GM21619 (cell line): ENCODE results near the gene ROPN1.

Experiments
- ATAC-seq: cut with Tn5 transposase; IDR thresholded peaks from one replicate; pipeline ENCODE4 v1.9.1; 2021; ENCODE audit not compliant: unreplicated experiment

The ROPN1 gene

DNA sequence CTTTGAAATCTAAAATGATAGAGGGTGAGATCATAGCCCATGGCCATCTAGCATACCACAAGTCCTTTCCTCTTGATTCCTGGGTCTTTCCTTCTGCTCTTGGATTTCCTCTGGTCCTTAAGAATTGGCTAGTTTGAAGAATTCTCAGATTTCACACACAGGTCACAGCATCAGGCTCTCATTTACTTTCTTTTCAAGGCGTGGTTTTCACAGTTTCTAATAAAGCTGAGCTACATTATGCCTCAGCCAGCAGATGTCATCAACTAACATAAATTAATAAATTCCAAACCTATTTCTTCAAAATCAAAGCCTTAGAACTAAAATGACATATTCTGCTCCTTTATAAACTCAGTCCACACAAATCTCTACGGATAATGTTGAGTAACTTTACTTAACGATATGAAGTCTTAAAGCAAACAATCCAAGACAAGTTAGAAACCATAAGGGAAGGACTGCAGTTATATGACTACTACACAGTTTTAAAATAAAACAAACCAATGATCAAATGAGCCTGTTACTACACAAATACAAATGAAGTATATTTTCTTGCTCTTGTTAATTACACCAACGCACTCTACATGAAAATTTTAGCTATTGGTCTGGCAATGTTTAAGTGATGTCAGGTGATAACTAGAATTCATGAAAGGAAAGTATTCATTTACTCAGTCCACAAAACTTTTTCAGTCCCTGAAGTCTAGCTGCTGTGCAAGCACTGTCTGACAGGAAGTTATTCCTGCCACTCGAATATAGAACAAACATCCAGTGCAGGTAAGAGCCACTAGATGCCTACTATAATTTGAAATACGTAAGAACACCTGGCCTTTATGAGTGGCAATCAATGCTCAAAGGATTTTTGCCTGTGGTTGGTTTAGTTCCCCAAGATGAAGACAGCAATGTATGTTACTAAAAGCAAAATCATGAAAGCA lies 40.1 kb downstream of the ROPN1 start:
- ATAC-seq: no peak

- no peak for ATAC-seq
Measured at GRCh38 chr3:123949641-123950040, 42.3 kb downstream of the ROPN1 start.

- ATAC-seq: no peak
Measured at GRCh38 chr3:123948449-123948848, 43.5 kb downstream of the ROPN1 start.

DNA sequence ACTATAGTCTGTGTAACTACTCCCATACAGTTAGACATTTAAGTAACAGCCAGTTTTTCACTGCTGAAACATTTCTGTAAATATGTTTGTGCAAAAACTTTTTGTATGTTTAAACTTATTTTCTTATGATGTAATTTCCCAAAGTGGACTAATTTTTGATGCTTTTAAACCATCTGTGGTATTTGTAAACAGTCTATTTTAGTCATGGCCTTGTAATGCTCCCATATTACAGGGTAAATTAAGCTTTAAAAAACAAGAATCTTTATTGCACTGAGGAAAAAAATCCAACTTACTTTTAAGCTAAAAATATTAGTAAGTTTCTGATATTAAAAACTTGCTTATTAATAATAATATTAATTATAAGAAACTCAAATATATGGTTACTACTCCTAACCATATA lies 44.4 kb downstream of the ROPN1 start:
- ATAC-seq: no peak

DNA sequence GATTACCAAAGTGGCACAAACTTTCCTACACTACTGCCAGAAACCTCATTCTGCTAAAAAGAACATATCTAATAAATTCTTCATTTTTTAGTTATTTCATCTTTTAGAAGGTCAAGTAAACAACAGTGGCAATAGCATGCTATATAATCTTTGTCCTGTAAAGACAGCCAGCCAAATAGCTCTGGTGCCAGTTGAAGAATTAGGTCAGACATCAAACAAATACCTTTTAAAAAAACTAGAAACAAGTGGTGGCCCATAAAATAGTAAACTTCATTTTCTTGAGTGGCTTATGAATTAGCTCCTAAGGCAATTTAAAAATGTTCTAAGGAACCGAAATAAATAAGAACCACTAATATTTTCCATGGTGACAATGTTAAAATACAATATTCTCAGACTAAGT lies 50.4 kb downstream of the ROPN1 start:
- no peak for ATAC-seq

DNA sequence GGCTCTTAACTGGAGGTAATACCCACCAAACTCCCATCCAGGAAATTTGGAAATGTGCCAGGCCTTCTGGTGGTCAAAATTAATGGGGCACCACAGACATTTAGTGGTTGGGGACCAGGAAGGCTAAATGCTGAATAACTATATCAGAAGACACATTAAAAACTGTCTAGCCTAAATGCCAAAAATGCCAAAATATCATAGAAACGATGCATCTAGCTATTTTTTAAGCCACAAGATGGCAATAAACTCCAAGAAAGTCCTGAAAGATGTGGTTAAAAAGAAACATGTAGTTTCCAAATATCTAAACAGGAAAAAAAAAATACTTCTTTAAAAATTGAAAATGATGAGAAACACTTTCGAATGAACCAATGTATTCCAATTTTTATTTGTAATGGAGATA lies 50.8 kb downstream of the ROPN1 start:
- ATAC-seq: no peak

DNA sequence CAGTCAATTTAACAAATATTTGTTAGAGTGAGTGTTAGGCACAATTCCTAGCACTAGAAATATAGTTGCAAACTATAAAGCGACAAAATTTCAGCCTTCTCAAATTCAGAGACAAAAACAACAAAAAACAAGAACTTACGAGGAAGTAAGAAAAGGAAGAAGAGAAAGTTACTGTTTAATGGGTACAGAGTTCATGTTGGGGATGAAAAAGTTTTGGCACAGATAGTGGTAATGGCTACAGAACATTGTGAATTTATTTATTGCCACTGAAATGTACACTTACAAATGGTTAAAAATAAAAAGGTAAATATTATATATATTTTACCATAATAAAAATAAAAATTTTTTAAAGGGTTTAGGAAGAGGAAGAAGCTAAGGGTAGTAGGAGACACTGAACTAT lies 52.2 kb downstream of the ROPN1 start:
- ATAC-seq: no peak

GRCh38 chr3:123936400-123936799 lies 55.5 kb downstream of the ROPN1 start:
- no peak for ATAC-seq

DNA sequence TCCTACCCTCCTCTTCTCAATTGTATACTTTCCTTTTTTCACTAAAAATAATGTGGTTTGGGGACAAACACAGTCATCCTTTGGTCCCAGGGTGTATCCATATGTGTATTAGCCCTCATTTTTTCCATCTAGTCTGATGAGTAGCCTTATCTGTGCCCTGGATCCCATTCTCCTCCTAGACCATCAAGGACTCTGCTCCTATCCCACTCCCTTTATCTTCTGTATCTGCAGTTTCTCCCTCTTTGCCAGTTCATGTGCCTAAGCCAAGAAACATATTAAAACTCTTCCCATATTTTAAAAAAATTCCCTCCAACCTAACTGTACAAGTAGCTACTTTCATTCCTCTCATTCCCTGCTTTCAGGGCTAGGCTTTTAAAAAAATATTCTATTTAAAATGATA lies 56.1 kb downstream of the ROPN1 start:
- ATAC-seq: no peak

GRCh38 chr3:123934250-123934649 lies 57.7 kb downstream of the ROPN1 start:
- ATAC-seq: no peak

- no peak for ATAC-seq
Measured at GRCh38 chr3:123930445-123930844, 61.5 kb downstream of the ROPN1 start.

GRCh38 chr3:123929325-123929724 lies 62.6 kb downstream of the ROPN1 start:
- ATAC-seq: no peak

- no peak for ATAC-seq
Measured at GRCh38 chr3:123926396-123926795, 65.5 kb downstream of the ROPN1 start.

DNA sequence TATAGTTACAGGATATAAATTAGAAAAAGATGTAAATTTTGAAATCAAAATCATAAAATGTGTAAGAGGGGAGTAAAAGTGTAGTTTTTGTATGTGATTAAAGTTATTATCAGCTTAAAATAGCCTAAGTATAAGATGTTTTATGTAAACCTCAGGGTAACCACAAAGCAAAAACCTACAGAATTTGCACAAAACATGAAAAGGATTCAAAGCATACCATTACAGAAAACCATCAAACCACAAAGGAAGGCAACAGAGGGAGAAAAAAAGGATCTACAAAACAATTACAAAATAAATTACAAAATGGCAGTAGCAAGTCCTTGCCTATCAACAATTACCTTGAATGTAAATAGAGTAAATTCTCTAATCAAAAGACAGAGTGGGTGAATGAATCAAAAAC lies 71.1 kb downstream of the ROPN1 start:
- no peak for ATAC-seq

GRCh38 chr3:123920383-123920782 lies 71.5 kb downstream of the ROPN1 start:
- ATAC-seq: no peak

DNA sequence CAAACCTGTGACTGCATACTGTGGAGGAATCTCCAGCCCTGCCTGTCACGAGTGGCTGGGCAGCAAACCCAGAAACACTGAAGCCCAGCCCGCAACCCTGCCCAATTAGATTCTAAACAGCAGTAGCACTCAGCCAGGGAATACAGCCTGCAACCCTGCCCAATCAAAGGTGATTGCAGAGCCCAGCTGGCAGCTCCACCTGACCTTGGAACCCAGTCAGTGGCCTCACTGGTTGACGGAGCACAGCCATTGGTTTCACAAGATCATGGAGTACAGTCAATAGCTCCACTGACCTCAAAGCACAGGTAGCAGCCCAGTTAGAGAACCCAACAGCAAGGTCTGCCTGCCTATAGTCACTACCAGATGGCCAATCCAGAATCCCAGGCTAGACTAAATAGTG lies 72.6 kb downstream of the ROPN1 start:
- no peak for ATAC-seq
